Glutamatergic neuron (in vitro differentiated cells): ENCODE measurements around the gene DNAJB13. TPM values are rescaled to one million over a fixed set of nuclear protein-coding genes. Genes with fewer than 3 reads are reported as not detected.

Source experiments
- DNase-seq: peaks from one replicate; pipeline ENCODE4 v3.0.0; 2022
- H3K27ac Mint-ChIP-seq: one replicate; pipeline ENCODE4 v1.8.0; 2020; ENCODE audit warnings: mild to moderate bottlenecking, mixed read lengths, inconsistent platforms; ENCODE audit not compliant: unreplicated experiment
- H3K27me3 Mint-ChIP-seq: one replicate; pipeline ENCODE4 v1.8.0; 2020; ENCODE audit warnings: mild to moderate bottlenecking, moderate library complexity, mixed read lengths, inconsistent platforms; ENCODE audit not compliant: unreplicated experiment
- H3K36me3 Mint-ChIP-seq: one replicate; pipeline ENCODE4 v1.8.0; 2020; ENCODE audit warnings: mild to moderate bottlenecking, mixed read lengths, inconsistent platforms; ENCODE audit not compliant: unreplicated experiment
- H3K4me1 Mint-ChIP-seq: one replicate; pipeline ENCODE4 v1.8.0; 2020; ENCODE audit warnings: mild to moderate bottlenecking, low read depth, mixed read lengths, inconsistent platforms; ENCODE audit not compliant: unreplicated experiment
- H3K4me3 Mint-ChIP-seq: one replicate; pipeline ENCODE4 v1.8.0; 2020; ENCODE audit warnings: mild to moderate bottlenecking, mixed read lengths, inconsistent platforms; ENCODE audit not compliant: unreplicated experiment
- H3K9me3 Mint-ChIP-seq: one replicate; pipeline ENCODE4 v1.8.0; 2020; ENCODE audit warnings: mild to moderate bottlenecking, moderate library complexity, mixed read lengths, inconsistent platforms; ENCODE audit not compliant: unreplicated experiment
- total RNA-seq: library from RNA; stranded (reverse); fragmentation: NEBNext Ultra II Directional; extraction: Animal tissue kit (Norgen Biotek cat#: 25700); gene quantifications from one replicate; pipeline ENCODE4 v1.2.1, GENCODE V29; 2021; ENCODE audit not compliant: unreplicated experiment
- TF ChIP-seq, protein P1 (sequence below): fragments of 200-600 bp; sonication (generic); IDR thresholded peaks from one replicate; pipeline ENCODE4 v1.5.0; 2021; ENCODE audit not compliant: partially characterized antibody, unreplicated experiment

DNAJB13 gene
- total RNA-seq, 1 donor from 2014 or later = not detected

DNA sequence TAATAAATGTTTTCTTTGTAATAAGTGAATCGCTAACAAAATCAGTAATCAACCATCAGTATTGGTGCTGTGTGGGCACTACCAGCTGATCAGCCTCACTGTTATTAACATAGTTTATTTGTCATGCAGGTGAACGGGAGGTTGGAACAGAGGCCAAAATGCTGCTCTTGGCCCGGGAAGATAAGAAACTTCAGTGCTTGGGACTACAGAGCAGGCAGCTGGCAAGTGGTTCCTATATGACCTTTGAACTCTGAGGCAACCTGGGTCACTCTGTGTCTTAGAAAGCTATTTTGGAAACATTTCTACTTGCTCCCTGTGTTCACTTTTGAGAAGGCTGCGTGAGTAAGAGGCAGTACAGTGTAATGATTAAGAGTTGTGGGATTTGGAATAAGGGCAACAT, 36.5 kb upstream of the DNAJB13 start:
- Mint-ChIP-seq H3K4me3 (no peak overlapping the region), H3K4me1 (no peaks in the 10 kb centered on the region), H3K27ac (no peak overlapping the region), H3K9me3 (no peaks in the 10 kb centered on the region), H3K36me3 (no peaks in the 10 kb centered on the region), H3K27me3 (no peaks in the 10 kb centered on the region)
- TF ChIP-seq, protein P1, sequence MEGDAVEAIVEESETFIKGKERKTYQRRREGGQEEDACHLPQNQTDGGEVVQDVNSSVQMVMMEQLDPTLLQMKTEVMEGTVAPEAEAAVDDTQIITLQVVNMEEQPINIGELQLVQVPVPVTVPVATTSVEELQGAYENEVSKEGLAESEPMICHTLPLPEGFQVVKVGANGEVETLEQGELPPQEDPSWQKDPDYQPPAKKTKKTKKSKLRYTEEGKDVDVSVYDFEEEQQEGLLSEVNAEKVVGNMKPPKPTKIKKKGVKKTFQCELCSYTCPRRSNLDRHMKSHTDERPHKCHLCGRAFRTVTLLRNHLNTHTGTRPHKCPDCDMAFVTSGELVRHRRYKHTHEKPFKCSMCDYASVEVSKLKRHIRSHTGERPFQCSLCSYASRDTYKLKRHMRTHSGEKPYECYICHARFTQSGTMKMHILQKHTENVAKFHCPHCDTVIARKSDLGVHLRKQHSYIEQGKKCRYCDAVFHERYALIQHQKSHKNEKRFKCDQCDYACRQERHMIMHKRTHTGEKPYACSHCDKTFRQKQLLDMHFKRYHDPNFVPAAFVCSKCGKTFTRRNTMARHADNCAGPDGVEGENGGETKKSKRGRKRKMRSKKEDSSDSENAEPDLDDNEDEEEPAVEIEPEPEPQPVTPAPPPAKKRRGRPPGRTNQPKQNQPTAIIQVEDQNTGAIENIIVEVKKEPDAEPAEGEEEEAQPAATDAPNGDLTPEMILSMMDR = no peak
- no peak for DNase-seq

- no peaks in the 10 kb centered on the region for H3K4me1 Mint-ChIP-seq
- DNase-seq = no peak
- TF ChIP-seq, protein P1 = no peak
- H3K4me3 Mint-ChIP-seq = no peak overlapping the region
- H3K27ac Mint-ChIP-seq = no peak overlapping the region
- H3K9me3 Mint-ChIP-seq = no peaks in the 10 kb centered on the region
- no peaks in the 10 kb centered on the region for H3K27me3 Mint-ChIP-seq
- H3K36me3 Mint-ChIP-seq = no peaks in the 10 kb centered on the region
These were observed 34.4 kb upstream of the DNAJB13 start for GRCh38 chr11:73916435-73916834.

DNA sequence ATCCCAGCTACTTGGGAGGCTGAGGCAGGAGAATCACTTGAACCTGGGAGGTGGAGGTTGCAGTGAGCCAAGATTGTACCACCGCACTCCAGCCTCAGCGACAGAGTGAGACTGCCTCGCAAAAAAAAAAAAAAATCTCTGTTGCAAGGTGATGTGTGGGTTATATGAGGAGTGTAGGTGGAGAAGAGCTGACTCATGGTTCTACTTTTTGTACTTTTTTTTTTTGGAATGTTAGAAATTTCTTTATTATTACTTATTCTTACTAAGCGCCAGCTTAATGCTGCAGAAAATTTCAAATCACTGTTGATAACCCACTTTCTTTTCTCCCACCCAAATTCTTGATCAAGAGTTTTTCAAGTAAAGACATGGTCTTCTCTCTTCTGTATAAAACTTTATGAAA, 29.6 kb upstream of the DNAJB13 start:
- DNase-seq = no peak
- Mint-ChIP-seq H3K27ac (no peak overlapping the region), H3K9me3 (no peaks in the 10 kb centered on the region), H3K4me3 (no peak overlapping the region), H3K27me3 (no peaks in the 10 kb centered on the region), H3K36me3 (peaks cover 5% of the 10 kb centered on the region), H3K4me1 (no peaks in the 10 kb centered on the region)
- TF ChIP-seq, protein P1 = no peak

GRCh38 chr11:73929388-73929787, 21.4 kb upstream of the DNAJB13 start:
- TF ChIP-seq, protein P1 = no peak
- peaks cover 2% of the 10 kb centered on the region for H3K4me1 Mint-ChIP-seq
- no peak for DNase-seq
- H3K27me3 Mint-ChIP-seq = no peaks in the 10 kb centered on the region
- no peak overlapping the region for H3K4me3 Mint-ChIP-seq
- no peaks in the 10 kb centered on the region for H3K36me3 Mint-ChIP-seq
- no peak overlapping the region for H3K27ac Mint-ChIP-seq
- peaks cover under 1% of the 10 kb centered on the region for H3K9me3 Mint-ChIP-seq

DNA sequence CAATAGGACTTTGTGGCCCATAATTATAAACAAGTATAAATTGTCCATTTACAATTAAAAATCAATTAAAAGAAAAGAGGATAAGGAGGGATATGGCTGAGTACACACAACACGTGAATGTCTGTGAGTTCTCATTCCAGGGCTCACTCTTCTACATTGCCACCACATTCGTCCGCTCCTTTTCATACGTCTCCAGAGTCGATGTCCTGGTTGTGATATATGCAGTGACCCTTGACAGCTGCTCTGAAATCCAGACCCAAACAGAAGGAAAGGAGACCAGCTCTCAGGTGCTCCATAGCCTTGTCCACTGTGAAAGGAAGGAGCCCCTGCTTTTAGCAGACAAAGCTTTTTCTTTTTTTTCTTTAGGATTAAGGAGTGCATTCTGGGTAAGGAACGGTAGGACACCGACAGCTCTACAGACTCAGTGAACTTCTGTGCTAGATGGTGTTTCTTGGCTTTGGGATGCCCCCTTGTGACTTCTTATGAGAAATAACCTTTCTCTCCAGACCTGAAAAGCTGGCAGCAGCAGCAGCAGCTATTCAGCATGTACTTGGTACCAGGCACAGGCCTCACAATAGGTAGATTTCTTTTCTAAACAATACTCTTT, 19.7 kb upstream of the DNAJB13 start:
- Mint-ChIP-seq H3K4me3 (no peak overlapping the region), H3K27me3 (no peaks in the 10 kb centered on the region), H3K27ac (peak overlapping the region; percentile 70), H3K36me3 (no peaks in the 10 kb centered on the region), H3K9me3 (peaks cover 1% of the 10 kb centered on the region), H3K4me1 (peaks cover 2% of the 10 kb centered on the region)
- TF ChIP-seq, protein P1 = peak; percentile 38
- no peak for DNase-seq
